Testis (tissue), 3 donors: ENCODE data around the gene KIF18B. TPM values are rescaled to one million over a fixed set of nuclear protein-coding genes. Genes with fewer than 3 reads are reported as not detected.

Source experiments
- DNase-seq: peaks from one replicate; pipeline ENCODE4 v3.0.0-alpha.2; 2019
- H3K27ac ChIP-seq, 2 donors: fragments of 200-600 bp; sonication (generic); one replicate each; pipeline ENCODE4 v1.5.1; 2019
- H3K27me3 ChIP-seq: fragments of 200-600 bp; sonication (generic); one replicate; pipeline ENCODE4 v1.5.1; 2019
- H3K36me3 ChIP-seq: fragments of 200-600 bp; sonication (generic); one replicate; pipeline ENCODE4 v1.5.1; 2017; ENCODE audit warnings: low read depth; ENCODE audit errors: missing control alignments
- H3K4me1 ChIP-seq: fragments of 200-600 bp; sonication (generic); one replicate; pipeline ENCODE4 v1.5.1; 2019
- H3K4me3 ChIP-seq, 2 donors: fragments of 200-600 bp; sonication (generic); one replicate each; pipeline ENCODE4 v1.5.1; 2017 to 2019
- H3K9me3 ChIP-seq: fragments of 200-600 bp; sonication (generic); one replicate; pipeline ENCODE4 v1.5.1; 2017
- CTCF ChIP-seq, 3 experiments: fragments of 450-650 bp in 2 of 3; fragments of 200-600 bp in 1 of 3; sonication (generic) in 1 of 3; IDR thresholded peaks; one replicate each; pipeline ENCODE4 v1.5.1; 2016 to 2019; ENCODE audit warnings: antibody characterized with exemption in 3 of 3, mild to moderate bottlenecking in 2 of 3, moderate library complexity in 1 of 3
- POLR2A ChIP-seq: fragments of 450-650 bp; IDR thresholded peaks from one replicate; pipeline ENCODE4 v1.6.1; 2017; ENCODE audit warnings: antibody characterized with exemption, mild to moderate bottlenecking, moderate library complexity
- WGBS, 2 donors: methylation state at CpG; one replicate each; pipeline ENCODE4 v1.1.5; 2018; 5-methylcytosine and 5-hydroxymethylcytosine counted together
- intact Hi-C: fragments of 100-400 bp; cut with DNase I; formaldehyde crosslinking; loops from one replicate; pipeline ENCODE4 v1.15.1; 2023; ENCODE audit warnings: low total_unique reads
- polyA plus RNA-seq: library from polyadenylated mRNA; stranded (reverse); fragments of 350-450 nt; fragmentation: Illumina TruSeq; extraction: RNeasy Lipid Tissue Mini Kit (QIAGEN cat#74804); gene quantifications from one replicate; pipeline ENCODE4 v1.2.3, GENCODE V29; 2014; ENCODE audit warnings: low read depth, low replicate concordance; ENCODE audit not compliant: insufficient read depth
- total RNA-seq, 2 donors: library from RNA; depleted of rRNA; stranded (reverse); fragments of >200 nt; gene quantifications; one replicate each; pipeline ENCODE4 v1.2.3, GENCODE V29; 2016

KIF18B gene
- total and polyA plus RNA-seq, 3 donors from 2014 or later, result 3.7 to 6.0 (median 4.7) TPM

GRCh38 chr17:44919411-44919810 is 28.2 kb downstream of the KIF18B start:
- 76 to 90% methylated on average over 2 of the region's 2 CpGs for WGBS, 2 donors
- Histone ChIP-seq H3K36me3 (no peaks in the 10 kb centered on the region), H3K9me3 (no peaks in the 10 kb centered on the region), H3K4me3 (no peak overlapping the region), H3K4me1 (peaks cover 12% of the 10 kb centered on the region), H3K27me3 (no peaks in the 10 kb centered on the region), H3K27ac (no peak overlapping the region)
- DNase-seq, result no peak
- intact Hi-C loops, result no loop called here
- no peak for TF ChIP-seq POLR2A

- Histone ChIP-seq H3K9me3 (no peaks in the 10 kb centered on the region), H3K27me3 (no peaks in the 10 kb centered on the region), H3K27ac (no peak overlapping the region), H3K4me1 (peaks cover 12% of the 10 kb centered on the region), H3K4me3 (no peak overlapping the region), H3K36me3 (no peaks in the 10 kb centered on the region)
- WGBS, 2 donors, result 91 to 93% methylated on average over 2 of the region's 2 CpGs
- TF ChIP-seq CTCF (IDR thresholded peaks at IDR 0.05) (no peak), POLR2A (no peak)
- DNase-seq, result no peak
- intact Hi-C loops, result no loop called here
Measured at GRCh38 chr17:44918006-44918405, 29.6 kb downstream of the KIF18B start.

GRCh38 chr17:44917456-44917855 is 30.1 kb downstream of the KIF18B start:
- no peak for DNase-seq
- 88 to 93% methylated on average over 6 of the region's 6 CpGs for WGBS, 2 donors
- H3K36me3 ChIP-seq, result no peaks in the 10 kb centered on the region
- intact Hi-C loops, result no loop called here
- no peak overlapping the region for H3K4me3 ChIP-seq
- peaks cover 12% of the 10 kb centered on the region for H3K4me1 ChIP-seq
- no peaks in the 10 kb centered on the region for H3K27me3 ChIP-seq
- no peak overlapping the region for H3K27ac ChIP-seq
- TF ChIP-seq POLR2A (no peak), CTCF (IDR thresholded peaks at IDR 0.05) (no peak)
- H3K9me3 ChIP-seq, result no peaks in the 10 kb centered on the region

GRCh38 chr17:44916781-44917241 is 30.8 kb downstream of the KIF18B start:
- Histone ChIP-seq H3K27me3 (no peaks in the 10 kb centered on the region), H3K4me1 (peaks cover 12% of the 10 kb centered on the region), H3K36me3 (no peaks in the 10 kb centered on the region), H3K27ac (no peak overlapping the region), H3K9me3 (no peaks in the 10 kb centered on the region), H3K4me3 (no peak overlapping the region)
- TF ChIP-seq CTCF (IDR thresholded peaks at IDR 0.05) (no peak), POLR2A (no peak)
- WGBS, 2 donors, result 60 to 69% methylated on average over 6 to 10 of the region's 10 CpGs
- intact Hi-C loops, result no loop called here
- DNase-seq, result no peak

GRCh38 chr17:44915862-44916780 is 31.5 kb downstream of the KIF18B start:
- H3K4me1 ChIP-seq, result peaks cover 11% of the 10 kb centered on the region
- no peak for DNase-seq

More at GRCh38 chr17:44915862-44916780, 31.5 kb downstream of the KIF18B start:
- intact Hi-C loops, result no loop called here
- Histone ChIP-seq H3K36me3 (no peaks in the 10 kb centered on the region), H3K9me3 (no peaks in the 10 kb centered on the region), H3K27ac (no peak overlapping the region), H3K27me3 (no peaks in the 10 kb centered on the region), H3K4me3 (no peak overlapping the region)
- WGBS, 2 donors, result 82 to 84% methylated on average over 11 of the region's 11 CpGs
- no peak for TF ChIP-seq CTCF (IDR thresholded peaks at IDR 0.05)
- TF ChIP-seq POLR2A, result no peak
